GM19023 (cell line): Measurements from ENCODE around the gene SPRR1B.
"Not testable (repeated sequence)": the region's sequence is repeated elsewhere in the genome, so short reads cannot be mapped to it uniquely, and the experiment has no call there.

ENCODE experiments used
- ATAC-seq: cut with Tn5 transposase; IDR thresholded peaks from one replicate; pipeline ENCODE4 v1.9.1; 2021; ENCODE audit warnings: mild to moderate bottlenecking, moderate library complexity; ENCODE audit not compliant: unreplicated experiment

Gene SPRR1B, protein sequence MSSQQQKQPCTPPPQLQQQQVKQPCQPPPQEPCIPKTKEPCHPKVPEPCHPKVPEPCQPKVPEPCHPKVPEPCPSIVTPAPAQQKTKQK

DNA sequence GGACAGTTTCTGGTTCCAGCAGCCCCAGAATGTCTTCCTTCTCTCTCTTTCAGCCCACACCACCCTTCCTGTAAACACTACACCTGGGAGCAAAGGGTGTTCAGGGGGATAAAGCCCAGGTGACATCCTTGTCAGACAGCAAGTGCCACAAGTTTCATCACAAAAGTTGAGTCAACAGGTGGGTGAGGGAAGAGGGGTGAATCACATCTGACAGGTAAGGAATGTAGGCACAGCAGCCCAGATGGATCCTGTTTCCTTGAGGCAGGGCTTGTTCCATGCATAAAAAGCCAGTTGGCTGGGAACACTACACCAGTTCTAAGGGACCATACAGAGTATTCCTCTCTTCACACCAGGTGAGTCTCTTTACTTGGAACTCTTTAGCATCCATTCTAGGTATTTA lies at the start of gene SPRR1B:
Gene SPRR1B (plus strand): TSS at position 309 of the 400 bp plus-strand sequence. CDS start 1,143 bp downstream, outside the sequence.
- no peak for ATAC-seq

DNA sequence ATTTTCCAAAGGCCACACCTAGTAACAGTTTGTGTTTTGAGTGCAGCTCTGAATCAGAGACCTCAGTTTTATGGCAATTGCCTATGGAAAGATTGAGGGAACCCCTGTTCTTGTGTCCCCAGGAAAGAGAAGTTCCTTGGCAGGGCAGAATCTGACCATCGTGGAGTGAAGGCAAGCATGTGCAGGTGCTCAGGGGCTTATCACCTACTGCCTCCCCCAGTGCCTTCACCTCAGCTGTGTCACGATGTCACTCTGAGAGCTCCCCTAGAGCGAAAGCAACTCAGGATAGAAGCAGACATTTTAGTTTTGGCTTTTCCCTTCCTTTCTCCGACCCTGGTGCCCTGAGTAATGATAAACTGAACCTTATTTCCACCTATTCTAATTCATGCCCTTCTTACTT lies 48.9 kb upstream of the SPRR1B start:
- no peak for ATAC-seq

DNA sequence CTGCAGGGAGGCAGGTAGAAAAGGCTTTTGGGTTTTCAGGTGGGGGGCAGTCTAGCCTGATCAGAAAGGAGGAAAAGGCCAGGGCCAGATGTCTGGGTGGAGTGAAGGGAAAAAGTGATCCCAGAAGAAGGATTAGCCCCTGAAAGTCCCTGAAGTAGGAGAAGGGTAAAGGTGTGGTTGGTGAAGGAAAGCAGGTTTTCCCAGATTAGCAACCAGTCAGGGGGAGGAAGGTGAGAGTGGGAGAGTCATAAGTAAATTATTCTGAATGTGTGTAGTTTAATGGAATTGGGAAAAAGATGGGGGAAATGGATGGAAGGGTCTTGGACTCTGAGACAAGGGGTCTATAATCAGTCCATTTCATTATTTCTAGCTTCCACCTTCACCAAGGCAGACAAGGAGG lies 47.8 kb upstream of the SPRR1B start:
- ATAC-seq, result no peak

DNA sequence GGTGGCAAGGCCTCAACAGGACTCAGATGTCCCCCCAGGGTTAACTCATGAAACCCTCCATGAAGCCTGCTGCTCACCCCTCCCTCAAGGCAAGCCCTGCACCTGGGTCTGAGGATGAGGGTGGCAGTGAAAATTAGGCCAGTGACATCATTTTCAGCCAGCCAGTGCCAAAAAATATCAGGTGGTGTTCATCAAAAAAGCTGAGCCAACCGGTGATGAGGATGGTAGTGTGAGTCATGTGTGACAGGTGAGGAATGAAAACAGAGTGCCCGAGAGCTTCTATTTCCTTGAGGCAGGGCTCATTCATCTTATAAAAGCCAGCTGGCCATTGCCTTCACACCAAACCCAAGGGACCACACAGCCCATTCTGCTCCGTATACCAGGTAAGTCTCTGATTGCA lies 47.3 kb upstream of the SPRR1B start, which contains the start of gene SPRR1A:
Gene SPRR1A (plus strand): TSS at position 339 of the 400 bp plus-strand sequence. CDS start 1,150 bp downstream, outside the sequence.
- ATAC-seq, result no peak

DNA sequence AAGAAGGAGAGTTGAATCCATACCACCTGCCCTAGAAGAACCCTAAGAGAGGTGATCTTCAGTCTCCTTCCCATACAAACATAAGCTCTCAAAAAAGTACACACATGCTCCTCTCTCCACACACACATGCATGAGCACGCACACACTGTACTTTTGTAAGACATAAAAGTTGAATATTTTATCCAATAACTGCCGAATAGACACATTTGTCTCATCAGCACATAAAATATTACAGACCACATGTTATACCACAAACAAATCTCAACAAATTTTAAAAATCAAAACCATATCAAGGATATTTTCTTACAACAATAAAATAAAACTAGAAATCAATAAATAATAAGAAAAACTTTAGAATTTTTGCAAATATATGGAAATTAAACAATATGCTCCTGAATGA lies 44.4 kb upstream of the SPRR1B start:
- ATAC-seq, result no peak

DNA sequence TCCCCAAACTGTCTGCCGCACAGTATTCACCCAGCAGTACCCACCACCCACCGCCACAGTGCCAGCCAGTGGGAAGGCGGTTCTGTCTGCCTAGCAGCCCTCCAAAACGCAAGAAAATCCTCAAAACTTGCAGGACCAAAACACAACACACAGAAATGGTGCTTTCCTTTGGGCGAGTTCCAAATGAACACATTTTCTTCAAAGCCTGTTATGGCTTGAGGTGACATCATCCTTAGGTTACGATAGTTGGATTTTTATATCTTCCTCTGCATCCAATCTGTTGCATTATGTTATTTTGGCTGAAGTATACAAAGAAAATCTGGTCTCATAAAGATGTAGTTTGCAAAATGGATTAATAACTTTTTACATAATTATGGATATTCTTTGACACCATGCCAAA lies 37.8 kb upstream of the SPRR1B start:
- ATAC-seq, result no peak

DNA sequence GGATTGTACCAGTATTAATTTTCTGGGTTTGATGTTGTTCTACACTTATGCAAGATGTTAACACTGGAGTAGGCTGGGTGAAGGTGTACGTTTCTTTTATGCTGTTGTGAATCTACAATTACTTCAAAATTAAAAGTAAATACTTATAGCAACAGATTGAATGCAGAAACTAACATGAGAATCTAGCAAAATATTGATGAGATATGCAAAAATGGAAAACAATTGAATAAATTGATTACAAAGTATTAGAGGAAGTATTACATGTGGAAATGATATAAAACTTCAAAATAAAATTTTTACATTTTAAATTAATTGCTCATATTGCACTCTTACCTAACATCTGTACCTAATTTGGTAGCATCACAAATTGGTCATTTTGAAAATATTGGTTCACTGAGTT lies 35.2 kb upstream of the SPRR1B start:
- ATAC-seq, result no peak

DNA sequence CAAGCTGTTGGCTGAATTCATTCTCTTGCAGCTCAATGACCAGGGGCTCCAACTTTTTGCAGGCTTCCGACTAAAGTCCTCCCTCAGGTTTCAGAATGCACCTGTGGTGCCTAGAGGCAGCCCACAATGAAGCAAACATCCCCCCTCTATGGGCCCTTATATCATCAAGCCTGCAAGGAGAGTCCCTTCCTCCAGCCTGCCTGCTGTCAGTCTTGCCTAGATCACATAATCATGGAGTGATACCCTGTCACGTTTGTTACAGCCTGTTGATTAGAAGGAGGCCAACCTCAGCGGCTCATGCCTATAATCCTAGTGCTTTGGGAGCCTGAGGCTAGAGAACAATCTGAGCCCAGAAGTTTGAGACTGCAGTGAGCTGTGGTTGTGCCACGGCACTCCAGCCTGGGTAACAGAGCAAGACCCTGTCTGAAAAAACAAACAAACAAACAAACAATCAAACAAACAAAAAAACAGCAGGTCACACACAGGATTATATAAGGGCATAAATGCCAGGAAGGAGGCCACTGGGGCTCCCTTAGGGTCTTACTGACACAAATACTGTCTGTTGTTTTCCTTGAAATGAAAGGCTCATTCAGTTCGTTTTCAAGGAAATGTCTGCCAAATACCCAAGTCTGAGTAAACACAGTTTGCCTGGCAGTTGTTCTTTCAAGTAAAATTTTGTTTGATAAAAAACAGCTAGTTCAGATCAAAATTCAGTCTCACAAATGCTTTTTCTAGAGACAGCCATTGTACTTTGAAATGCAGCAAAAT lies 34.2 kb upstream of the SPRR1B start:
- ATAC-seq, result no peak

DNA sequence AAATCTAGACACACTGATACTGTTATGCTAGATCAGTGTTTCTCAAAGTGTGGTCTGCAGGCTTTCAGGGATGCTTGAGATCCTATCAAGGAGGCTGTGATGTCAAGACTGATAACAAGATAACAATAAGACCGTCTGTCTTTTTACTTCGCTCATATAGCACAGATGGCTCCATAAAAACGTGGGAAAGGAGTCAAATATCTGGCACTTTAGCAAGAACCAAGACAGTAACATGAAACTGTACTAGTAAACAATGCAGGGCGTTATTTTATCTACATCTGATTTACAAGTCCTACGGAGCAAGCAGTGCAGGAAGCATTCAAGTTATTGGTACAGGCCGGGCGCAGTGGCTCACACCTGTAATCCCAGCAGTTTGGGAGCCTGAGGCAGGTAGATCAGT lies 33.1 kb upstream of the SPRR1B start:
- ATAC-seq, result no peak

DNA sequence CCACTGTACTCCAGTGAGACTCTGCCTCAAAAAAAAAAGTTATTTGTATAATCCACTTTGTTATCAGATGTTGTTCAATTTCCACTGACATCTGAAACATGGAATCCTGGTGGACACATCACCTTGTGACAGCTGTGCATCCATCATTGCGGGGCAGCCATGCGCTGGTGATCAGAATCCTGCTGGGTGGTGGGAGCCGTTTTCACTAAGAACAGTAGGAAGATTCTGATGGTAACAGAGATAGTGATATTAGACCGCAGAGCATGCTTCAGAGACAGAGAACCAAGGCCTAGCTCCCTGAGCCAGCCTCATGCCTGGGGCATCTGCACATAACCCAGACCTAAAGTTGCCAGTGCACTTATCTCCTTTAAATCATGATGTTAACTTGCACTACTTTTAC lies 32.5 kb upstream of the SPRR1B start:
- ATAC-seq, result no peak

DNA sequence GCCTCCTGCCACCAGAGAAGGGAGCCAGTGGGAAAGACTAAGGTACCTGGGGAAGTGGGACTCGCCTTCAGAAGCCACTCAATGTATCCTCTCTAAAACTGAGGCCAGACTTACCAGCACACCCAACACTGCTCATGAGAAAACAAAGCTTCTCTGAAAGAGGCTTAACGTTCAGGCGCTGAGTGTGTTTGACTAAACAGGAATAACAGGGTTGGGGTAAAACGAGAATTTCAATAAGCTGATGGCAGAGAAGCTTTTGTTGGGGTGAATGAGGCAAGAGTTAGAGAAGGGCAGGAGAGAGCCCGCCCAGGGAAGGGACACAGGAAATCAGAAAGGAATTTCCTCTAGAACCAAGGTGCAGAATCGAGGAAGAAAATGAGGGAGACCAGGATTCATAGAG lies 31.2 kb upstream of the SPRR1B start:
- ATAC-seq, result no peak

DNA sequence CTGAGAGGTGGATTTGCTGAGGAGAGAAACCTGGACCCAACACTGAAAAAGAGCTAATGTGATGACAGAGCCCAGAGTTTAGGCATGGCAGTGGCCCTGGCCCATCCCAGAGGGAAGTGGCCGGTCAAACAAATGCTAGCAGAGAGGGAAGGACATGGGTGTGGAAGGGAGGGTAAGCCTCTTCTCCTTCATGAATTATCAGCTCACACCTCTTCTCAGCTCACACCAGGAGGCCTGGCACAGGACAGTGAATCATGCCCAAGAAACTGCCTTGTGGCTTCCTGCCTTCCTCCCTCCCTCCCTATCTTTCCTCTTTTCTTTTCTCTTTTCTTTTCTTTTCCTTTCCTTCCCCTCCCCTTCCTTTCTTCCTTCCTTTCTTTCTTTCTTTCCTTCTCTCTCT lies 30.7 kb upstream of the SPRR1B start:
- ATAC-seq, result no peak

DNA sequence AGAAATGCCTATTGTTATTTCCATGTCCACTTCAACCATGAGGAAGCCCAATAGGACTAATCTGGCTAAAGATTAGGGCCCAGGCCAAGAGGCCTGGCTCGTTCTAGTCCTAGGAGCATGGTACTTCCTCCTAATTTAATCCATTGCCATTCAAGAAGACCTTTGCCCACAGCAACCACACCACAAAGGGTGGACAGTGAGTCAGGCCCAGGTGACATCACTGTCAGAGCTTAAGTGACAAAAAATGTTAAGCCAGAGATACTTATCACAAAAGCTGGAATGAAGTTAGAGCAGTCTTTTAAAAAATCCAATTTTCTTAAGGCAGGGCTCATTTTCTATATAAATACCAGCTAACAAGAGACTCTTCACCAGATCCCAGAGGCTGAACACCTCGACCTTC lies 29.6 kb upstream of the SPRR1B start, which contains the start of gene SPRR3:
Gene SPRR3 (plus strand): TSS at position 368 of the 400 bp plus-strand sequence. CDS start 1,272 bp downstream, outside the sequence.
- ATAC-seq, result no peak

DNA sequence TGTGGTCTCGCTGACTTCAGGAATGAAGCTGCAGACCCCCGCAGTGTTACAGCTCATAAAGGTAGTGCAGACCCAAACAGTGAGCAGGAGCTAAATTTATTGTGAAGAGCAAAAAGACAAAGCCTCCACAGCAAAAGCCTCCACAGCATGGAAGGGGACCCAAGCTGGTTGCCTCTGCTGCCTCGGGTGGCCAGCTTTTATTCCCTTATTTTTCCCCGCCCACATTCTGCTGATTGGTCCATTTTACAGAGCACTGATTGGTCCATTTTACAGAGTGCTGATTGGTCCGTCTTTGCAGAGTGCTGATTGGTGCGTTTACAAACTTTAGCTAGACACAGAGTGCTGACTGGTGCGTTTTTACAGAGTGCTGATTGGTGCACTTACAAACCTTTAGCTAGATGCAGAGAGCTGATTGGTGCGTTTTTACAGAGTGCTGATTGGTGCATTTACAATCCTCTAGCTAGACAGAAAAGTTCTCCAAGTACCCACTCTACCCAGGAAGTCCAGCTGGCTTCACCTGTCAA lies 19.7 kb upstream of the SPRR1B start:
- ATAC-seq, result not testable (repeated sequence)

DNA sequence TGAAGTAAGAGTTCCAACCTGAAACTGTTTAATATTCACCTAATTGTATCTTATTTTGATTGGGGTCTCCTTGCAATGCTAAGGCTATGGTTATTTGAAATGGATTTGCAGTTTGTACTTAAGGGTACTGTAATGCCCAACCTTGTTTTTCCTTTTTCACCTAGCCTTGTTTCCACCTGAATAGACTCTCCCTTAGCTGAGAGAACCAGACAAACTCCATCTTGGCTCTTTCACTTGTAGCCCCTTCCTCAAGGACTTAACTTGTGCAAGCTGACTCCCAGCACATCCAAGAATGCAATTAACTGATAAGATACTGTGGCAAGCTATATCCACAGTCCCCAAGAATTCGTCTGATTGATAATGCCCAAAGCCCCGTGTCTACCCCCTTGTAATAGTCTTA lies 9.2 kb upstream of the SPRR1B start:
- not testable (repeated sequence) for ATAC-seq

DNA sequence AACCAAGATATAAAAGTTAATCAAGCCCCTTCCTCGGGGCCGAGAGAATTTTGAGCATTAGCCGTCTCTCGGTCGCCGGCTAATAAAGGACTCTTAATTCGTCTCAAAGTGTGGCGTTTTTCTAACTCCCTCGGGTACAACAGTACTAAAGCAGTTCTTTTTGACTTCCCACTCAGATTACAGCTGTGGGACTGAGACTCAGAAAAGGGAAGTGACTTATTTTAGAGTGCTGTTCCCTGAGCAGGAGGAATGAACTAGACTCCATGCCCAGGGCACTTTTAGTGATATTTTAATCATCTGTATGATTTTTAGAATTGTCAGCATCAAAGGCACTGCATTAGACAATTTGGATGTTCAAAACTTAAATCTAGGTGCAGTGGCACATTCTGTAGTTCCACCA lies 8.7 kb upstream of the SPRR1B start:
- ATAC-seq, result not testable (repeated sequence)

DNA sequence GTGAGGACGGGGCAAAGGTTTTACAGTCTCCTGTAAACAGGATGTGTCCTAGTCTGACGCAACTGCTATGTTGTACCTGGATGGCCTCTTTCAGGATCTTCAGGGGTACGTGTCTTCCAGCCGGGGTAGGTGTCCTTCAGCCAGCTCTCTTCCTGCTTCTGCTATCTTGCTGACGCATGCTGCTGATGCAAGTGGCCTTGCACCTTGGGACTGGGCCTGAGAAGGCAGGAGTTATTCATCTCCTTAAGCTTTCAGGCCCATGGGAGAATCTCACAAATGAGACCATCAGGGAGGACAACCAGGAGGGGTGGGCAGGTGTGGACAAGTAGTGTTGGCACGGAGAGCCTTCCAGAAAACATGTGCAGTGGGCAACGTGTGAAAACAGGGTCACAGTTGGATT lies 7.9 kb upstream of the SPRR1B start:
- no peak for ATAC-seq

DNA sequence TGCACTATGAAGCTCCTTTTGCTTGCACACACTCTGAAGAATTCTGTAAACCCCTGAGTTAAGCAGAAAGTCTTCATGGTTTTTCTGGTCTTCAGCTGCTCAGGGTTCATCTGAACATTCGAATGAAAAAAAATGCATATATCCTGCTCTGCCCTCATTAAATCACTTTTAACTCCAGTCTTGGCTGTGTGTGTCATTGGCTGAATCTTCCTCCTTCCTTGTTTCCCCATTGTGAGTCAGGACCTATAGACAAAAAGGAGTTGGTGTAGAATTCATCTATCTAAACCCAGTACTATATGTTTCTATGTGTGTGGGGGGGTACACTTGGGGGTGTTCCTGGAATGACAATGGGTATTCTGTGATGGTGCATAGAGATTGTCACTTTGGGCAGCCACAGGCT lies 6.6 kb upstream of the SPRR1B start:
- ATAC-seq, result no peak

DNA sequence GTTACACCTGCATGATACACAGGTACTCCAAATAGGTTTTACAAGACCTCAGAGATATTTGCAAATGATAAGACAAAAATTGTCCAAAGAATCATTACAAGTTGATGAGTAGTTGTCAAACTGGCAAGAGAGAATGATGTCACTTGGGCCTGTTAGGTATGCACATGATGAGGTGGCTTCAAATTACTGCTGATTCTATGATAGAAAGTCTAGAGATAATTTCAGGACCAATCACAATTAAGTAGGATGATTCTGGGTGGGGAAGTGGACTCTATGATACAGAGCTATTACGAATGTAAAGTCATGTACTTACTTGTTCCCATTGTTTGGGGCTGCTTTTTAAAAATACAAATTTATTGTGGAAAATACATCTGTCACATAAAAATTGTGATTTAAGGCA lies 5.2 kb upstream of the SPRR1B start:
- no peak for ATAC-seq

DNA sequence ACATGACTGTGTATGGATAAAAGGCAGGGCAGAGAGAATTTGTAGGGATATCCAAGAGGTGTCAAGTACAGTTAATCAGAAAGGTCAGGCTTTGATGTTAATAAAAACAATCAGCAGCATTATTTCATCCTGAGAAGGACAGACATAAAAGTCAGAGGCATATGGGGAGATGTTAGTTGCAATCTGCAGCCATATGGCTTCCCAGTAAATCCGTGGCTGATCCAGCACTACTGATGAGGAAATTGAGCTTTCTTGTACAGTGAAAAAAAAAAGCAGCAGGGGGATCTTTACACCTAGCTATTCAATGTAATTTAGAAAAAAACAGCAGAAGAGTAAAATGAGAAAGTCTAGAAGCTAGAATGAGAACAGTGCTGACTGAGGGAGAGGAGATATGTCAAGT lies 2.2 kb upstream of the SPRR1B start:
- ATAC-seq, result no peak

DNA sequence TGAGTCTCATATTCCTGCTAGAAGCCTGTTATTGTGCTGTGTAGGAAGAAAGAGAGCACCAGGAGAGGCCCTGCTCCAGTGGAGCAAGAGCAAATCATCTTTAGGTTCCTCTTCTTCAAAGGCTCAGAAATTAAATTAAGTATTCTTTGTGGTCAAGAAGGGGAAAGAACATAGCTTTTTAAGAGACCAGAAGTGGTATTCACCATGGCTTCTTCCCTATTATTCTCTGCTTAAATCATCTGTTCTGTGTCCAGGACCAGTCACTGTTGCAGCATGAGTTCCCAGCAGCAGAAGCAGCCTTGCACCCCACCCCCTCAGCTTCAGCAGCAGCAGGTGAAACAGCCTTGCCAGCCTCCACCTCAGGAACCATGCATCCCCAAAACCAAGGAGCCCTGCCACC lies 1.1 kb downstream of the SPRR1B start:
- ATAC-seq, result no peak

DNA sequence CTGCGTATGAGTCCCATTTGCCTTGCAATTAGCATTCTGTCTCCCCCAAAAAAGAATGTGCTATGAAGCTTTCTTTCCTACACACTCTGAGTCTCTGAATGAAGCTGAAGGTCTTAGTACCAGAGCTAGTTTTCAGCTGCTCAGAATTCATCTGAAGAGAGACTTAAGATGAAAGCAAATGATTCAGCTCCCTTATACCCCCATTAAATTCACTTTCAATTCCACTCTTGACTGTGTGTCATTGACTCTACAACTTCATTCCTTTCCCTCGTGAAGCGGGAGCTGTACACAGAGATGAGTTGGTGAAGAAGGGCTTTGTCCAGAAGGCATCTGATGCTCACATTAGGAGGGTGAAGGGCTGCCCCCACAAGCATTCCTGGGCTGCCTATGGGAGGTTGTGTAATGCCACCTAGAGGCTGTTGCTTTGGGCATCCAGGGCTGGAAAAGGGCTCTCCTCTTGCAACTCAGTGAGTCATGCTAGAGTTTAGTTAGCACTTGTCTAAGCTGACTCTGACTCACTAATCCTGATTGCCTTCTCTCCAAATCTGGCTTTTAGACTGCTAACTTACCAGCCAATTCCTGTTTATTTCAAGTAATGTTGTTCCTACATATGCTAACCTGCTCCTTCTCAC lies 1.8 kb downstream of the SPRR1B start:
- no peak for ATAC-seq
